Activated naive CD8-positive, alpha-beta T cell (primary cell): Measurements from ENCODE around the gene NPBWR2.

Source experiments
- H3K27ac Mint-ChIP-seq: one replicate; pipeline ENCODE4 v1.8.0; 2021; ENCODE audit warnings: mixed read lengths
- H3K27me3 Mint-ChIP-seq: one replicate; pipeline ENCODE4 v1.8.0; 2021; ENCODE audit warnings: mixed read lengths
- H3K36me3 Mint-ChIP-seq: one replicate; pipeline ENCODE4 v1.8.0; 2021; ENCODE audit warnings: mixed read lengths
- H3K4me1 Mint-ChIP-seq: one replicate; pipeline ENCODE4 v1.8.0; 2021; ENCODE audit warnings: low read depth, mixed read lengths
- H3K4me3 Mint-ChIP-seq: one replicate; pipeline ENCODE4 v1.8.0; 2021; ENCODE audit warnings: mild to moderate bottlenecking, mixed read lengths
- H3K9me3 Mint-ChIP-seq: one replicate; pipeline ENCODE4 v1.8.0; 2021; ENCODE audit warnings: low read depth, mixed read lengths

NPBWR2 gene

GRCh38 chr20:64146936-64147477 is 39.6 kb upstream of the NPBWR2 start:
- no peak overlapping the region for H3K4me3 Mint-ChIP-seq
- H3K27ac Mint-ChIP-seq = no peak overlapping the region
- peaks cover 6% of the 10 kb centered on the region for H3K27me3 Mint-ChIP-seq
- peaks cover 2% of the 10 kb centered on the region for H3K36me3 Mint-ChIP-seq
- H3K4me1 Mint-ChIP-seq = no peaks in the 10 kb centered on the region
- peaks cover 5% of the 10 kb centered on the region for H3K9me3 Mint-ChIP-seq

- Mint-ChIP-seq H3K4me1 (no peaks in the 10 kb centered on the region), H3K27me3 (peaks cover 6% of the 10 kb centered on the region), H3K4me3 (no peak overlapping the region), H3K36me3 (peaks cover 2% of the 10 kb centered on the region), H3K9me3 (peaks cover 5% of the 10 kb centered on the region), H3K27ac (no peak overlapping the region)
Measured at GRCh38 chr20:64146301-64146935, 39.1 kb upstream of the NPBWR2 start.

GRCh38 chr20:64145458-64146300 is 38.3 kb upstream of the NPBWR2 start:
- H3K27ac Mint-ChIP-seq = no peak overlapping the region
- H3K4me1 Mint-ChIP-seq = no peaks in the 10 kb centered on the region
- no peak overlapping the region for H3K4me3 Mint-ChIP-seq
- H3K9me3 Mint-ChIP-seq = peaks cover 5% of the 10 kb centered on the region
- peaks cover 8% of the 10 kb centered on the region for H3K27me3 Mint-ChIP-seq
- H3K36me3 Mint-ChIP-seq = peaks cover 2% of the 10 kb centered on the region

- Mint-ChIP-seq H3K4me3 (no peak overlapping the region), H3K9me3 (peaks cover 5% of the 10 kb centered on the region), H3K27me3 (peaks cover 8% of the 10 kb centered on the region), H3K4me1 (no peaks in the 10 kb centered on the region), H3K27ac (no peak overlapping the region), H3K36me3 (peaks cover 2% of the 10 kb centered on the region)
Measured at GRCh38 chr20:64144144-64144912, 37.0 kb upstream of the NPBWR2 start.

GRCh38 chr20:64143018-64143801 is 35.8 kb upstream of the NPBWR2 start:
- Mint-ChIP-seq H3K27me3 (peaks cover 8% of the 10 kb centered on the region), H3K9me3 (peaks cover 5% of the 10 kb centered on the region), H3K36me3 (peaks cover 2% of the 10 kb centered on the region), H3K27ac (no peak overlapping the region), H3K4me1 (no peaks in the 10 kb centered on the region), H3K4me3 (no peak overlapping the region)

GRCh38 chr20:64142590-64142989 is 35.2 kb upstream of the NPBWR2 start:
- peaks cover 8% of the 10 kb centered on the region for H3K27me3 Mint-ChIP-seq
- no peak overlapping the region for H3K27ac Mint-ChIP-seq
- H3K4me1 Mint-ChIP-seq = no peaks in the 10 kb centered on the region
- no peak overlapping the region for H3K4me3 Mint-ChIP-seq
- H3K36me3 Mint-ChIP-seq = peaks cover 2% of the 10 kb centered on the region
- peaks cover 5% of the 10 kb centered on the region for H3K9me3 Mint-ChIP-seq

- Mint-ChIP-seq H3K27ac (no peak overlapping the region), H3K4me1 (no peaks in the 10 kb centered on the region), H3K9me3 (peaks cover 5% of the 10 kb centered on the region), H3K27me3 (peaks cover 8% of the 10 kb centered on the region), H3K36me3 (peaks cover 2% of the 10 kb centered on the region), H3K4me3 (no peak overlapping the region)
Measured at GRCh38 chr20:64140956-64141355, 33.6 kb upstream of the NPBWR2 start.

- no peak overlapping the region for H3K27ac Mint-ChIP-seq
- peaks cover 2% of the 10 kb centered on the region for H3K36me3 Mint-ChIP-seq
Measured at GRCh38 chr20:64140061-64140931, 32.9 kb upstream of the NPBWR2 start.

GRCh38 chr20:64139199-64140060 is 32.1 kb upstream of the NPBWR2 start:
- Mint-ChIP-seq H3K27ac (no peak overlapping the region), H3K9me3 (peaks cover 3% of the 10 kb centered on the region), H3K4me1 (no peaks in the 10 kb centered on the region), H3K27me3 (peaks cover 8% of the 10 kb centered on the region), H3K4me3 (no peak overlapping the region), H3K36me3 (peaks cover 2% of the 10 kb centered on the region)

More at GRCh38 chr20:64140061-64140931, 32.9 kb upstream of the NPBWR2 start:
- H3K9me3 Mint-ChIP-seq = peaks cover 5% of the 10 kb centered on the region
- H3K27me3 Mint-ChIP-seq = peaks cover 8% of the 10 kb centered on the region
- H3K4me3 Mint-ChIP-seq = no peak overlapping the region
- no peaks in the 10 kb centered on the region for H3K4me1 Mint-ChIP-seq

- Mint-ChIP-seq H3K9me3 (no peaks in the 10 kb centered on the region), H3K4me3 (no peak overlapping the region), H3K27me3 (peaks cover 7% of the 10 kb centered on the region), H3K36me3 (no peaks in the 10 kb centered on the region), H3K4me1 (no peaks in the 10 kb centered on the region), H3K27ac (no peak overlapping the region)
Measured at GRCh38 chr20:64138276-64138815, 31.0 kb upstream of the NPBWR2 start.

GRCh38 chr20:64137598-64138031 is 30.2 kb upstream of the NPBWR2 start:
- Mint-ChIP-seq H3K27me3 (peaks cover 7% of the 10 kb centered on the region), H3K36me3 (no peaks in the 10 kb centered on the region), H3K27ac (no peak overlapping the region), H3K9me3 (no peaks in the 10 kb centered on the region), H3K4me3 (no peak overlapping the region), H3K4me1 (no peaks in the 10 kb centered on the region)

GRCh38 chr20:64136004-64136710 is 28.8 kb upstream of the NPBWR2 start:
- no peak overlapping the region for H3K27ac Mint-ChIP-seq
- H3K9me3 Mint-ChIP-seq = no peaks in the 10 kb centered on the region
- no peak overlapping the region for H3K4me3 Mint-ChIP-seq
- no peaks in the 10 kb centered on the region for H3K36me3 Mint-ChIP-seq
- H3K27me3 Mint-ChIP-seq = peaks cover 5% of the 10 kb centered on the region
- no peaks in the 10 kb centered on the region for H3K4me1 Mint-ChIP-seq
